Measurements from ENCODE around the gene MPND.

MPND gene

GRCh38 chr19:4357095-4357797 lies 13.9 kb downstream of the MPND start:
- H3K4me3 ChIP-seq (ENCODE audit: low read length) = no peak overlapping the region
- no peak for TF ChIP-seq CTCF (IDR thresholded peaks at IDR 0.05; ENCODE audit: insufficient read depth, low read depth, low read length, missing control alignments)
- DNase-seq (ENCODE audit: low read depth) = no peak

GRCh38 chr19:4357921-4358326 lies 14.6 kb downstream of the MPND start:
- no peak for TF ChIP-seq CTCF (IDR thresholded peaks at IDR 0.05; ENCODE audit: insufficient read depth, low read depth, low read length, missing control alignments)
- H3K4me3 ChIP-seq (ENCODE audit: low read length) = no peak overlapping the region
- no peak for DNase-seq (ENCODE audit: low read depth)

GRCh38 chr19:4358709-4359626 lies 15.6 kb downstream of the MPND start:
- TF ChIP-seq CTCF (IDR thresholded peaks at IDR 0.05; ENCODE audit: insufficient read depth, low read depth, low read length, missing control alignments) = no peak
- H3K4me3 ChIP-seq (ENCODE audit: low read length) = no peak overlapping the region
- no peak for DNase-seq (ENCODE audit: low read depth)

- no peak overlapping the region for H3K4me3 ChIP-seq (ENCODE audit: low read length)
- no peak for TF ChIP-seq CTCF (IDR thresholded peaks at IDR 0.05; ENCODE audit: insufficient read depth, low read depth, low read length, missing control alignments)
Measured at GRCh38 chr19:4359627-4360000, 16.3 kb downstream of the MPND start.

GRCh38 chr19:4360081-4360569 lies 16.8 kb downstream of the MPND start:
- DNase-seq (ENCODE audit: low read depth) = no peak
- H3K4me3 ChIP-seq (ENCODE audit: low read length) = no peak overlapping the region
- TF ChIP-seq CTCF (IDR thresholded peaks at IDR 0.05; ENCODE audit: insufficient read depth, low read depth, low read length, missing control alignments) = no peak

More at GRCh38 chr19:4359627-4360000, 16.3 kb downstream of the MPND start:
- DNase-seq (ENCODE audit: low read depth) = no peak

- no peak for DNase-seq (ENCODE audit: low read depth)
- TF ChIP-seq CTCF (IDR thresholded peaks at IDR 0.05; ENCODE audit: insufficient read depth, low read depth, low read length, missing control alignments) = no peak
- H3K4me3 ChIP-seq (ENCODE audit: low read length) = no peak overlapping the region
Measured at GRCh38 chr19:4360641-4361151, 17.3 kb downstream of the MPND start.
